A673 (cell line): ENCODE results near the gene CFAP100. TPM values are rescaled to one million over a fixed set of nuclear protein-coding genes. Genes with fewer than 3 reads are reported as not detected.

Source experiments
- BruUV-seq: library from RNA; stranded (reverse); fragments of 400-500 nt; replicated peaks from 2 replicates; lab custom pipeline; 2021; lab: Mats Ljungman, UMichigan
- CTCF ChIA-PET: fragments of 300-600 bp; sonication (Branson Sonifier 250); formaldehyde crosslinking; loops from one replicate; lab custom pipeline; 2022; ENCODE audit warnings: antibody characterized with exemption; lab: Charles Lee
- POLR2A ChIA-PET: fragments of 300-600 bp; sonication (Branson Sonifier 250); formaldehyde crosslinking; loops from one replicate; lab custom pipeline; 2022; ENCODE audit warnings: antibody characterized with exemption; ENCODE audit not compliant: low non-redundant PET; lab: Charles Lee
- DNase-seq: peaks from one replicate; pipeline ENCODE4 v3.0.0-alpha.2; 2015; ENCODE audit warnings: low spot score
- H3K27ac ChIP-seq: fragments of 200-600 bp; sonication (generic); 2 replicates; pipeline ENCODE4 v1.5.1; 2016; ENCODE audit warnings: mixed run types, low read depth, mild to moderate bottlenecking, mixed read lengths, antibody characterized with exemption, low read length; ENCODE audit not compliant: poor library complexity, severe bottlenecking
- H3K27me3 ChIP-seq: fragments of 200-600 bp; sonication (generic); replicated peaks from 2 replicates; pipeline ENCODE4 v1.6.1; 2017; ENCODE audit warnings: mixed run types, low read depth, mild to moderate bottlenecking, mixed read lengths, antibody characterized with exemption, low read length; ENCODE audit not compliant: insufficient read depth, poor library complexity
- H3K36me3 ChIP-seq: fragments of 200-600 bp; sonication (generic); 2 replicates; pipeline ENCODE4 v1.6.1; 2016; ENCODE audit warnings: mixed run types, mild to moderate bottlenecking, mixed read lengths, antibody characterized with exemption, low read length; ENCODE audit not compliant: insufficient read depth, poor library complexity, severe bottlenecking
- H3K4me1 ChIP-seq: fragments of 200-600 bp; sonication (generic); 2 replicates; pipeline ENCODE4 v1.6.1; 2017; ENCODE audit warnings: mixed run types, mild to moderate bottlenecking, mixed read lengths, antibody characterized with exemption, low read length; ENCODE audit not compliant: insufficient read depth, poor library complexity, severe bottlenecking
- H3K4me3 ChIP-seq: fragments of 200-600 bp; sonication (generic); 2 replicates; pipeline ENCODE4 v1.5.1; 2016; ENCODE audit warnings: low read depth, mixed run types, mild to moderate bottlenecking, mixed read lengths, low read length; ENCODE audit not compliant: poor library complexity, severe bottlenecking
- H3K9me3 ChIP-seq: fragments of 200-600 bp; sonication (generic); 2 replicates; pipeline ENCODE4 v1.6.1; 2016; ENCODE audit warnings: mixed run types, low read depth, mild to moderate bottlenecking, mixed read lengths, antibody characterized with exemption, low read length; ENCODE audit not compliant: poor library complexity, severe bottlenecking
- CTCF ChIP-seq: fragments of 300-800, 200-600 bp; sonication (generic); conservative IDR thresholded peaks from 2 replicates; pipeline ENCODE4 v1.5.1; 2017; ENCODE audit warnings: low read depth, mild to moderate bottlenecking, antibody characterized with exemption, low read length, moderate library complexity, mixed read lengths
- EZH2 ChIP-seq: fragments of 200-600 bp; sonication (generic); IDR thresholded peaks from 2 replicates; pipeline ENCODE4 v1.6.1; 2017; ENCODE audit warnings: borderline replicate concordance, low read depth, mild to moderate bottlenecking, mixed read lengths, antibody characterized with exemption, low read length; ENCODE audit not compliant: poor library complexity, severe bottlenecking
- intact Hi-C: fragments of 100-400 bp; cut with micrococcal nuclease; formaldehyde crosslinking; loops from one replicate; pipeline ENCODE4 v1.10.0; 2022; ENCODE audit not compliant: unreplicated experiment
- total RNA-seq: library from RNA; stranded (reverse); gene quantifications from 2 replicates; pipeline ENCODE4 v1.2.3, GENCODE V29; 2021

Gene CFAP100
- total RNA-seq, 1 experiment from 2014 or later: not detected

GRCh38 chr3:126369490-126369889 lies 25.2 kb upstream of the CFAP100 start:
- no peak for DNase-seq
- ChIA-PET CTCF (no interaction called here), POLR2A (no interaction called here)
- no peaks in the 10 kb centered on the region for H3K36me3 ChIP-seq
- no peak overlapping the region for H3K4me3 ChIP-seq
- no peaks in the 10 kb centered on the region for H3K27me3 ChIP-seq
- BruUV-seq: no TSS peak
- H3K4me1 ChIP-seq: no peaks in the 10 kb centered on the region
- no peak for TF ChIP-seq EZH2
- no peak for TF ChIP-seq CTCF
- no peak overlapping the region for H3K27ac ChIP-seq
- intact Hi-C loops: no loop called here
- H3K9me3 ChIP-seq: no peaks in the 10 kb centered on the region

GRCh38 chr3:126370055-126370454 lies 24.7 kb upstream of the CFAP100 start:
- intact Hi-C loops: no loop called here
- Histone ChIP-seq H3K9me3 (no peaks in the 10 kb centered on the region), H3K4me1 (no peaks in the 10 kb centered on the region), H3K27ac (no peak overlapping the region), H3K27me3 (no peaks in the 10 kb centered on the region), H3K36me3 (no peaks in the 10 kb centered on the region), H3K4me3 (no peak overlapping the region)
- ChIA-PET CTCF (no interaction called here), POLR2A (no interaction called here)
- no TSS peak for BruUV-seq
- no peak for DNase-seq
- TF ChIP-seq CTCF (no peak), EZH2 (no peak)

- BruUV-seq: no TSS peak
- intact Hi-C loops: no loop called here
- Histone ChIP-seq H3K4me1 (no peaks in the 10 kb centered on the region), H3K27ac (no peak overlapping the region), H3K4me3 (no peak overlapping the region), H3K36me3 (no peaks in the 10 kb centered on the region), H3K9me3 (no peaks in the 10 kb centered on the region), H3K27me3 (no peaks in the 10 kb centered on the region)
- no peak for DNase-seq
- POLR2A ChIA-PET: no interaction called here
- CTCF ChIA-PET: no interaction called here
- TF ChIP-seq EZH2 (no peak), CTCF (no peak)
Observed at GRCh38 chr3:126370606-126371005, 24.1 kb upstream of the CFAP100 start.
